Cardiac septum (tissue), 1 donor: ENCODE results near the gene OSM. TPM values are rescaled to one million over a fixed set of nuclear protein-coding genes. Genes with fewer than 3 reads are reported as not detected.

Experiments
- DNase-seq: peaks from one replicate; pipeline ENCODE4 v3.0.0-alpha.2; 2020; ENCODE audit warnings: low spot score
- intact Hi-C: fragments of 100-400 bp; cut with DNase I; formaldehyde crosslinking; loops from one replicate; pipeline ENCODE4 v1.14.0; 2022
- total RNA-seq: library from RNA; stranded (reverse); fragmentation: NEBNext Ultra II Directional; extraction: Animal tissue kit (Norgen Biotek cat#: 25700); gene quantifications from one replicate; pipeline ENCODE4 v1.2.1, GENCODE V29; 2021
- donor health status: DM: no; HTN: no; CAD: no.

Gene OSM
- total RNA-seq, 1 donor from 2014 or later: 0.32 TPM

DNA sequence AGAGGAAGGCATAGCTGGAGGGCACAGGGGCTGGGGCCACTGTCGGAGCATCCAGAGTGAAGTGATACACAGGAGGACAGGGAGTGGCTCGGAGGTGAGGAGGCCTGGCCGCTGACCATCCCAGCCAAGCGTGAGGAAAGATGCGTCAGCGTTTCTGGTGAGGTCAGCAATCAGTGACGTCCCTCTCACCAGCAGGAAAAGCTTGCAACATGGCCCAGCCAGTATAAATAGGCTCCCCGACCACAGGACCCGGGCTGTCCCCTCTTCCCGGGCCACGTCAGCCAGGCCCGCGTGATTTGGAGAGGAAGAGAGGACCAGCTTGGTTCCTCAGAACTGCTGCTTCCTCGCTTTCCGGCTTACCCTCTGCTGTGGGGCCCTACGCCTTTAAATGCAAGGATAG is 4.2 kb upstream of the OSM start:
- DNase-seq: peak; percentile 96
- intact Hi-C loops: no loop called here

DNA sequence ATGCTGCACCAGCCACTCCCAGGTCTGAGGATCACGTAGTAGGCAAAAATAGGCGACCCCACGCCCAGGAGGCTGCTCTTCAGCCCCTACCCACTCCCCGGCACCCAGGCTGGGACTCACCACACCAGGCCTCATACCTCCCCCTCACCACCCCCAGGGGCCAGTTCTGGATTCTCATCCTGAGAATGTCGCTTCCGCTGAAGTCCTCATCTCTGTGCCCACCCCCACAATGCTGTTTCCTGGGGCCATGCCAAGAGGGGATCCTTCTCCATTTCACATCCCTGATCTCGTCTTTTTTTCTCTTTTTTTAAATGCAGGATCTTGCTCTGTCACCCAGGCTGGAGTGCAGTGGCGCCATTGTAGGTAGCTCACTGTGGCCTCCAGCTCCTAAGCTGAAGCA is 1.7 kb upstream of the OSM start:
- intact Hi-C loops: no loop called here
- DNase-seq: no peak

- no peak for DNase-seq
- intact Hi-C loops: no loop called here
Observed at GRCh38 chr22:30267382-30268302, 991 bp upstream of the OSM start.

- peak; percentile 93 for DNase-seq
- intact Hi-C loops: no loop called here
Observed at GRCh38 chr22:30265823-30266444, 717 bp downstream of the OSM start.

- intact Hi-C loops: no loop called here
- DNase-seq: no peak
Observed at GRCh38 chr22:30265131-30265720, 1.4 kb downstream of the OSM start.

- no peak for DNase-seq
- intact Hi-C loops: loop anchor here (2.0 kb wide), 1 partner anchor 123 kb away; the partner anchor contains the start of gene RNF215
Observed at GRCh38 chr22:30263883-30264282, 2.8 kb downstream of the OSM start.

DNA sequence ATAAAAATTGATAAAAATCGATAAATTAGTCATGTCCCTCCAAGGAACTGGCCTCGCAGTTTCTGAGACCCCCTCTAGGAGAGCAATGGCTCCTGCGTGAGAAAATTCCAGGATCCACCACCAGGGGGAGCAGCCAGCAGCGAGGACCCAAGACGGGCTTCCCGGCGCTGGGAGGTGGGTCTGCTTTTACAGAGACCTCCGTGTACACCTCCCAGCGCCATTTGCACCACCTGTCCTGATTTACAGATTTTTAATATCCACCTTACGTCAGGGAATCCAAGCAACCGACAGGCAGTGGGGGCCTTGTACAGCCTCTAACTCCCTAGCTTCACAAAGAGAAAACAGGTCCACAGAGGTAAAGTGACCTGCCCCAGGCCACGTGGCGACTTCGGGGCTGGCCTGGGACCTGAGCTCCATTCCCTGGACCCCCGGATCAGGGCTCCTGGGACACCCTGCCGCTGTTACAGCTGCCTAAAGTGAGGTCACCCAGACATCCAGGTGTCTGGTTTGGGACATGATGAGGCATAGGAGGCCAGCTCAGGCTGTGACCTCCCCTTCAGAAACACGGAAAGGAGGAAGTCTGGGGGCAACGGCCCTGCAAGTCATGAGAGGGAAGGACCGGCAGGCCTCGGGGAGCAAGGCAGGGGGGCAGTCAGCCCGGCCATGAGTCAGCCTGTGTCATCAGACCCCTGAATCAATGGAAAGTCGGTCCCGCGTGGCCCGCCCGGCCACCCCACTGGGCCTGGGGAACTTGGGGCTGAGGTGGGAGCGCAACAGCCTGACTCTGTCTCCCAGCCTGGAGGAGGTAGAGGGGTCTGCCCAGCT is 3.5 kb downstream of the OSM start:
- intact Hi-C loops: loop anchor here (2.0 kb wide), 1 partner anchor 124 kb away; the partner anchor contains the start of gene RNF215

GRCh38 chr22:30262112-30262511 is 4.5 kb downstream of the OSM start:
- intact Hi-C loops: loop anchor here (2.0 kb wide), 1 partner anchor 125 kb away; the partner anchor contains the start of gene RNF215
- DNase-seq: no peak

More for the DNA sequence above, 3.5 kb downstream of the OSM start:
- DNase-seq: peak; percentile 90

GRCh38 chr22:30261134-30261533 is 5.5 kb downstream of the OSM start:
- intact Hi-C loops: no loop called here
- peak; percentile 87 for DNase-seq

- DNase-seq: no peak
- intact Hi-C loops: no loop called here
Observed at GRCh38 chr22:30260682-30261081, 6.0 kb downstream of the OSM start.

DNA sequence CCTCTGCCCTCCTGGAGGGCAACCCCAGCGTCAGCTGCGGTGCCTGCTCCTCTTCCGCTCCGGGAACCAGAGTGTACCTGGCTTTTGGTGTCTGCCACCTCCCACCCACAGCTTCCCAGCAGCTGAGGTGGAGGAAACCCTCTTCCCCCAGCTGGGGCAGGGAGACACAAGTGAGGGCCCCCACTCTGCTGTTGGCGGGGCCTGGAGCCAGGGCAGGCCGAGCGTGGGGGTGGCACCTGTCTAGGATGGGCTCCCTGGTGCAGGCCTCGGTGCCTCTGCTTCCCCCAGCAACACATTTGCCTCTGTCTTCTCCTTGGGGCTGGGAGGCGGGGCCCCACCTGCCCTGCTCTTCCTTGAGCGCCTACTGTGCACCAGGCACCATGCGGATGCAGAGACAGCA is 6.4 kb downstream of the OSM start:
- intact Hi-C loops: no loop called here
- no peak for DNase-seq

- intact Hi-C loops: loop anchor here (5.0 kb wide), 1 partner anchor 47 kb away; no protein-coding TSS in a partner anchor
- DNase-seq: no peak
Observed at GRCh38 chr22:30254314-30254713, 12.3 kb downstream of the OSM start.

- intact Hi-C loops: loop anchor here (5.0 kb wide), 1 partner anchor 46 kb away; no protein-coding TSS in a partner anchor
- no peak for DNase-seq
Observed at GRCh38 chr22:30253205-30253852, 13.3 kb downstream of the OSM start.

DNA sequence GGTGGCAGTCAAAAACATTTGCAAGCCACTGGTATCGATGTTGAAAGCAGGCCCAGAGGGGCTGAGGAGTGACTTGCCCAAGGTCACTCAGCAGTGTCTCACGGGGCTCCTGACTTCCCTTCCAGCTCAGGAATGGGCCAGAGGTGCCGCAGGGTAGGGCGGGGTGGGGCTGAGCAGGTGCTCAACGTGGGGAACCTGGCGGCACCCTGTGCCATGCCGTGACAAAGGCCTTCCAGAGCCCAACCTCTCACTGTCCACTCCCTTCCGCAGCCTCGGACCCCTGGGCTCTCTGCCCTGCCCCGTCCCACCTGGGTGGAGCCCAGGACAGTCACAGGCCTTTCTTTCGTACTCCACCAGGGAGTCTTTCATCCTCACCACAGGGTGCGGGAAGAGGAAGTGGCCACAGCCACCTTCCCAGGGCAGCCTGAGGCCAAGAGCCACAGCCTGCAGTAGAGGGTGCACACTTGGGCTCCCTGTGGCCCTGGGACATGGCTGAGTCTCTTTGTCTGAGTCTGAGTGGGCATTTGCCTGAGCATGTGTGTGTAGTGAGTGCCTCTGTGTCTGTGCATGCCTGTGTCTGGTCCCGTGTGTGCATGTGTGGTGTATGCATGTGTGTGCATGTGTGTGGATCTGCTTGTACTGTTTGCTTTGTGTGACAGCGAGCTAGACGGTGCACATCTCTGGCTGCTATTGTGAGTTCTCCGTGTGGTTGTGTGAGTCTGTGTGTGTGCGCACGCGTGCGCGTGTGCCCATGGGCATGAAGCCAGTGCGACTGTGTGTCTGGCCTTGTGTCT is 14.0 kb downstream of the OSM start:
- DNase-seq: no peak
- intact Hi-C loops: loop anchor here (5.0 kb wide), 1 partner anchor 45 kb away; no protein-coding TSS in a partner anchor

DNA sequence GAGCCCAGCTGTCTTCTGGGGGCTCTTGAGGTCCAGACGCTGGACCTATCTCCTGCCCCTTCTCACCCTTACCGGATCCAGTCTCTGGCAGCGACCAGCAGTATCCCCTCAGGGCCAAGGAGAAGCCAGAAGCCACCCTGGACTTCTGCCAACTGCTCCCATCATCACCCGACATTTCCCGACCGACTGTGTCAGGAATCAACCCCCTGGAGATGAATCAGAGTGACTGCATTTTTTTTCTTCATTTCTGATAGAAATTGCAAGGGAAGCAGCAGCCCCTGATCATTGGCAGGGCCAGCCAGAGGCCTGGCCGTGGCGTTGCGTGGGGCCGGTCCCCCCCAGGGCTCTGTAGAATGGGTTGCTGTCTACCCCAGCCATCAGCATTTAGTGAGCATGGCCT is 14.9 kb downstream of the OSM start:
- no peak for DNase-seq
- intact Hi-C loops: loop anchor here (5.0 kb wide), 1 partner anchor 44 kb away; no protein-coding TSS in a partner anchor

DNA sequence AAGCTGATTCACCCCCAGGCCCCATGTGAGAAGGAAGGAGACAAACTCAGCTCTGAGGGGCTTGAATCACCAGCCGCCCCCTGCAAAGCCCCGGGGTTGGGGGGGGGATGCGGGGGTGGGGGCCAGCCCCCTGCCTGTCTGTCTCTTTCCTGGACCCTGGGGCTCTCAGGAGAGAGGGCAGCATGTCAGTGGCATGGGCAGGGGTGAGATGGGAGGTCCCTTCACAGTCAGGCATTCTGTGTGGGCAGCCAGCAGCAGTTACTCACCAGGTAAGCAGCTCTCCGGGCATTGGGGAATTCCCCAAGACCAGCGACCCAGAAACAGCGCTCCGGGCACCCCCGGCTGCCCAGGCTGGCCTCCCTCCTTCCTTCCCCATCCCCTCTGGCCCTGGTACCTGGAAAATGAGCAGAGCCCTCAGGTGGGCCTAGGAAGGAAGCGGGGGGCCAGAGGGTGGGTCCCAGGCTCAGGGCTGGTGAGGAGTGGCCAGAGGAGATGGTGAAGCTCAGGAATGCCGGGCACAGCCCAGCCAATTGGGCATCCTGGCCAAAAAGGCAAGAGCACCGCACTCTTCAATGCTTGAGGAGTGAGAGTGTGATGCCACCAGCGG is 15.9 kb downstream of the OSM start:
- intact Hi-C loops: loop anchor here (5.0 kb wide), 1 partner anchor 43 kb away; no protein-coding TSS in a partner anchor
- no peak for DNase-seq

- intact Hi-C loops: loop anchor here (5.0 kb wide), 1 partner anchor 43 kb away; no protein-coding TSS in a partner anchor
- DNase-seq: no peak
Observed at GRCh38 chr22:30250039-30250565, 16.5 kb downstream of the OSM start.
